ENCODE results near the gene ITGBL1.
A peak's percentile ranks its signal among the peaks of the same experiment; 100 is the strongest.

The ITGBL1 gene

GRCh38 chr13:101453784-101454201 lies 1.3 kb downstream of the ITGBL1 start:
- DNase-seq: peak; percentile 57

- no peak for DNase-seq
These were observed 2.3 kb downstream of the ITGBL1 start for GRCh38 chr13:101454767-101455166.

GRCh38 chr13:101455863-101456262 lies 3.4 kb downstream of the ITGBL1 start:
- no peak for DNase-seq

- DNase-seq: no peak
These were observed 4.7 kb downstream of the ITGBL1 start for GRCh38 chr13:101457176-101457575.

GRCh38 chr13:101465877-101466276 lies 13.4 kb downstream of the ITGBL1 start:
- DNase-seq: no peak

- DNase-seq: no peak
These were observed 14.9 kb downstream of the ITGBL1 start for GRCh38 chr13:101467415-101467814.

GRCh38 chr13:101473458-101473857 lies 21.0 kb downstream of the ITGBL1 start:
- no peak for DNase-seq

- no peak for DNase-seq
These were observed 22.0 kb downstream of the ITGBL1 start for GRCh38 chr13:101474419-101474957.

- no peak for DNase-seq
These were observed 23.1 kb downstream of the ITGBL1 start for GRCh38 chr13:101475536-101475935.

- no peak for DNase-seq
These were observed 28.9 kb downstream of the ITGBL1 start for GRCh38 chr13:101481421-101481820.

GRCh38 chr13:101486708-101487437 lies 34.4 kb downstream of the ITGBL1 start:
- DNase-seq: no peak

- DNase-seq: no peak
These were observed 35.0 kb downstream of the ITGBL1 start for GRCh38 chr13:101487438-101487830.

- DNase-seq: no peak
These were observed 36.3 kb downstream of the ITGBL1 start for GRCh38 chr13:101488734-101489133.

- DNase-seq: no peak
These were observed 37.3 kb downstream of the ITGBL1 start for GRCh38 chr13:101489643-101490405.

- DNase-seq: no peak
These were observed 38.0 kb downstream of the ITGBL1 start for GRCh38 chr13:101490406-101491015.

- no peak for DNase-seq
These were observed 39.9 kb downstream of the ITGBL1 start for GRCh38 chr13:101492251-101492910.

GRCh38 chr13:101493541-101493940 lies 41.1 kb downstream of the ITGBL1 start:
- no peak for DNase-seq

- no peak for DNase-seq
These were observed 46.9 kb downstream of the ITGBL1 start for GRCh38 chr13:101499406-101499805.

- DNase-seq: no peak
These were observed 50.1 kb downstream of the ITGBL1 start for GRCh38 chr13:101502618-101503017.

- DNase-seq: no peak
These were observed 58.7 kb downstream of the ITGBL1 start for GRCh38 chr13:101511161-101511560.

GRCh38 chr13:101511766-101512165 lies 59.3 kb downstream of the ITGBL1 start:
- DNase-seq: no peak

- no peak for DNase-seq
These were observed 60.2 kb downstream of the ITGBL1 start for GRCh38 chr13:101512650-101513049.

- DNase-seq: no peak
These were observed 61.6 kb downstream of the ITGBL1 start for GRCh38 chr13:101514100-101514499.

All from DMS53 (cell line).